ENCODE results near the gene ZFR2. TPM values are rescaled to one million over a fixed set of nuclear protein-coding genes. Genes with fewer than 3 reads are reported as not detected.

Gene ZFR2
- total RNA-seq, 1 experiment from 2014 or later = not detected

GRCh38 chr19:3800996-3801395 is 67.8 kb downstream of the ZFR2 start:
- no peak for DNase-seq
- intact Hi-C loops (cut with micrococcal nuclease; ENCODE audit: unreplicated experiment) = no loop called here
- no peak overlapping the region for H3K27ac Mint-ChIP-seq (ENCODE audit: unreplicated experiment)
- peaks cover 6% of the 10 kb centered on the region for H3K9me3 Mint-ChIP-seq (ENCODE audit: low read depth, unreplicated experiment)
- TF ChIP-seq CTCF (IDR thresholded peaks at IDR 0.05; ENCODE audit: unreplicated experiment) = no peak
- CTCF ChIA-PET = no interaction called here
- H3K36me3 Mint-ChIP-seq (ENCODE audit: insufficient read depth, unreplicated experiment) = no peaks in the 10 kb centered on the region
- H3K4me3 Mint-ChIP-seq (ENCODE audit: low read depth, unreplicated experiment) = no peak overlapping the region
- BruUV-seq (replicated peaks) = no TSS peak
- H3K4me1 Mint-ChIP-seq (ENCODE audit: low read depth, unreplicated experiment) = no peaks in the 10 kb centered on the region
- H3K27me3 Mint-ChIP-seq (ENCODE audit: unreplicated experiment) = peaks cover 57% of the 10 kb centered on the region

GRCh38 chr19:3798137-3798536 is 70.7 kb downstream of the ZFR2 start:
- no peak overlapping the region for H3K27ac Mint-ChIP-seq (ENCODE audit: unreplicated experiment)
- DNase-seq = no peak
- TF ChIP-seq CTCF (IDR thresholded peaks at IDR 0.05; ENCODE audit: unreplicated experiment) = no peak
- intact Hi-C loops (cut with micrococcal nuclease; ENCODE audit: unreplicated experiment) = no loop called here
- no peak overlapping the region for H3K4me3 Mint-ChIP-seq (ENCODE audit: low read depth, unreplicated experiment)
- CTCF ChIA-PET = no interaction called here
- no peaks in the 10 kb centered on the region for H3K36me3 Mint-ChIP-seq (ENCODE audit: insufficient read depth, unreplicated experiment)
- peaks cover 62% of the 10 kb centered on the region for H3K27me3 Mint-ChIP-seq (ENCODE audit: unreplicated experiment)
- peaks cover 6% of the 10 kb centered on the region for H3K9me3 Mint-ChIP-seq (ENCODE audit: low read depth, unreplicated experiment)
- no peaks in the 10 kb centered on the region for H3K4me1 Mint-ChIP-seq (ENCODE audit: low read depth, unreplicated experiment)
- no TSS peak for BruUV-seq (replicated peaks)

GRCh38 chr19:3796358-3796757 is 72.5 kb downstream of the ZFR2 start:
- H3K27ac Mint-ChIP-seq (ENCODE audit: unreplicated experiment) = no peak overlapping the region
- no peak for DNase-seq
- peaks cover 62% of the 10 kb centered on the region for H3K27me3 Mint-ChIP-seq (ENCODE audit: unreplicated experiment)
- H3K4me1 Mint-ChIP-seq (ENCODE audit: low read depth, unreplicated experiment) = no peaks in the 10 kb centered on the region
- BruUV-seq (replicated peaks) = no TSS peak
- CTCF ChIA-PET = no interaction called here
- H3K36me3 Mint-ChIP-seq (ENCODE audit: insufficient read depth, unreplicated experiment) = no peaks in the 10 kb centered on the region
- no peak for TF ChIP-seq CTCF (IDR thresholded peaks at IDR 0.05; ENCODE audit: unreplicated experiment)
- intact Hi-C loops (cut with micrococcal nuclease; ENCODE audit: unreplicated experiment) = no loop called here
- no peak overlapping the region for H3K4me3 Mint-ChIP-seq (ENCODE audit: low read depth, unreplicated experiment)
- H3K9me3 Mint-ChIP-seq (ENCODE audit: low read depth, unreplicated experiment) = peaks cover 9% of the 10 kb centered on the region

- intact Hi-C loops (cut with micrococcal nuclease; ENCODE audit: unreplicated experiment) = no loop called here
- Mint-ChIP-seq H3K36me3 (ENCODE audit: insufficient read depth, unreplicated experiment) (no peaks in the 10 kb centered on the region), H3K27me3 (ENCODE audit: unreplicated experiment) (peaks cover 54% of the 10 kb centered on the region), H3K4me3 (ENCODE audit: low read depth, unreplicated experiment) (no peak overlapping the region), H3K4me1 (ENCODE audit: low read depth, unreplicated experiment) (no peaks in the 10 kb centered on the region), H3K9me3 (ENCODE audit: low read depth, unreplicated experiment) (peaks cover 9% of the 10 kb centered on the region), H3K27ac (ENCODE audit: unreplicated experiment) (no peak overlapping the region)
- DNase-seq = no peak
- CTCF ChIA-PET = interaction anchor here (0.6 kb wide), 1 partner anchor 71 kb away, joined by 3 read pairs; no protein-coding TSS in a partner anchor
- no peak for TF ChIP-seq CTCF (IDR thresholded peaks at IDR 0.05; ENCODE audit: unreplicated experiment)
- no TSS peak for BruUV-seq (replicated peaks)
These were observed 75.0 kb downstream of the ZFR2 start for GRCh38 chr19:3793799-3794198.

Measured in Calu3 (cell line).